Renal cortical epithelial cell (primary cell): ENCODE measurements around the gene TTR. TPM values are rescaled to one million over a fixed set of nuclear protein-coding genes. Genes with fewer than 3 reads are reported as not detected.
A peak's percentile ranks its signal among the peaks of the same experiment; 100 is the strongest.

Source experiments
- DNase-seq: peaks from one replicate; pipeline ENCODE4 v3.0.0-alpha.2; 2011; ENCODE audit warnings: low read depth
- total RNA-seq: library from RNA; depleted of rRNA; stranded (reverse); fragments of >200 nt; gene quantifications from 2 replicates; pipeline ENCODE4 v1.2.3, GENCODE V29; 2014

Gene TTR
- total RNA-seq, 1 donor from 2014 or later = not detected

DNA sequence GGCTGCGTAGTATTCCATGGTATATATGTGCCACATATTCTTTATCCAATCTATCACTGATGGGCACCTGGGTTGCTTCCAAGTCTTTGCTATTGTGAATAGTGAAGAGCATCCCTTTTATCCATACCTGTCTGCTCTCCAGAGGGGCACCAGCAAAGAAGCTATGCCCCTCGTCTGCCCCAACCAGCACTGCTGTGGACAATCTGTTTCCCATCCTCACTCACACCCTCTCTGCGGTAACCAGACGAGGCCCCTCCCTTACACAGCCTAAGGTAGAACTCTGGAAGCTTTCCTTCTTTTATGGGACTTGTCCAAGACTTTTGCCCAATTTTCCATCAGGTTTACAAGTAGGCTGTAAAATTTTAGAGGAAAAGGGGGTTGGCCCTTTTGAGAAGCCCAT, 24.9 kb downstream of the TTR start:
- no peak for DNase-seq

- DNase-seq = peak; percentile 15
Observed at GRCh38 chr18:31617031-31617717, 25.5 kb downstream of the TTR start.

DNA sequence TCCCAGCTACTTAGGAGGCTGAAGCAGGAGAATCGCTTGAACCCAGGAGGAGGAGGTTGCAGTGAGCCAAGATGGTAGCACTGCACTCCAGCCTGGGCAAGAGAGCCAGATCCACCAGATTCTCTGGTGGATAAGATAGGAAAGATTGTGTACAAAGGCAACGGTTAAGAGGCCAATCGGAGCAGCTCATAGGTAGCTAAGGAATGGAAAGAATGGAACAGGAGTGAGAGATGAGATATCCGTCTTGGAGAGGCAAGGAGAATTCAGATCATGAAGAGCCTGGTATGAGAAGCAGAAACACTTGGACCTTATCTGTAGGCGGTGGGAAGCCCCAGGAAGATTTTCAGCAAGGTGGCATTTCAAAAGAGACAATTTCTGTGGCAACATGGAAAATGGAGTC, 27.1 kb downstream of the TTR start:
- no peak for DNase-seq

- DNase-seq = no peak
Observed at GRCh38 chr18:31619291-31619690, 27.6 kb downstream of the TTR start.

DNA sequence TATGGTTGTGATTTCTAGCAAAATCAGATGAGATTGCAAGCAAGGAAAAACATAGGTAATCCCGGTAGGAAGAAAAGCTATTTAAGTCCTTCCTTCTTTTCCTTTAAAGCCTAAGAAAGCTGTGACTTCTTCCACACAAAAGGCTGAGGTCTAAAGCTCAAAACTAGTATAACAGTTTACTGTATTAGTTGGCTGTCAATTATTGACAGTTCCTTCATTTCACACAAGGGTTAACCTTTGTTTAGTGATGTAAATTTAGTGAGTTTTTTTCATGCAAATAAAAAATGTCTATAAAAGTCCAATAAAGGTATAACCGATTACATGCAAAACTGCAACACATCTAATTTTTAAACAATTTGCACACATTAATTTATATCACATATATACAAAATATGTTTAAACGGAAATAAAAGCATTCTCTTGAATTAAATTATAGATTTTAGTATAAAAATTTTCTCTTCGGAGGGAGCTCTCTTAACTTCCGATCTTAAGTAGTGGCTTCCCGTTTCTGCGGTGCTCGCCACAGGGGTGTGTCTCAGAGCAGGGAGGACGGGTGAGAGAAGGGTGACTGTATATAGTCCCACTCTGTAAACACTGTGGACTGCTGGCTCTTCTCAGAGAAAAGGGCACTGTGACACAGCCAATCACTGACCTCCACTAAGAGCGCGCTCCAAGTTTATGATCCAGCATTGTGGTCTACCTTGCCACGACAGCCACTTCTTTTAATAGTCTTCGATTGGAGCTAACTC, 33.4 kb downstream of the TTR start:
- DNase-seq = no peak

GRCh38 chr18:31626409-31626808, 34.7 kb downstream of the TTR start:
- DNase-seq = no peak

- DNase-seq = no peak
Observed at GRCh38 chr18:31630549-31630948, 38.9 kb downstream of the TTR start.

- DNase-seq = no peak
Observed at GRCh38 chr18:31631526-31631925, 39.8 kb downstream of the TTR start.

GRCh38 chr18:31632356-31632755, 40.7 kb downstream of the TTR start:
- no peak for DNase-seq

GRCh38 chr18:31633392-31634330, 42.0 kb downstream of the TTR start:
- DNase-seq = no peak

- DNase-seq = no peak
Observed at GRCh38 chr18:31634331-31634713, 42.6 kb downstream of the TTR start.

DNA sequence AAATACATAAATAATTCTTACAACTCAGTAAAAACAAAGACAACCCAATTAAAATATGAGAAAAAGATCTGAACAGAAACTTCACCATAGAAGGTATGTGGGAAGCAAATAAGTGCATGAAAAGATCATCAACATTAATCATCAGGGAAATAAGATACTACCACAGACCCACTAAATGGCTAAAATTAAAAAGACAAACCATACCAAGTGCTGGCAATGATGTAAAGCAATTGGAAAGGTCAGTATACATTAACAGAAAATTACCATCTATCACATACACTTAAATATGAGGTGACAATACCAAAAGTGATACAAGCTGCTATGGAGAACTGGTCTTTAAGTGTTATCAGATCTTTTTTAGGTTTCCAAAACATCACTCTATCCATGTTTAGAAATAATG, 44.7 kb downstream of the TTR start:
- DNase-seq = no peak

DNA sequence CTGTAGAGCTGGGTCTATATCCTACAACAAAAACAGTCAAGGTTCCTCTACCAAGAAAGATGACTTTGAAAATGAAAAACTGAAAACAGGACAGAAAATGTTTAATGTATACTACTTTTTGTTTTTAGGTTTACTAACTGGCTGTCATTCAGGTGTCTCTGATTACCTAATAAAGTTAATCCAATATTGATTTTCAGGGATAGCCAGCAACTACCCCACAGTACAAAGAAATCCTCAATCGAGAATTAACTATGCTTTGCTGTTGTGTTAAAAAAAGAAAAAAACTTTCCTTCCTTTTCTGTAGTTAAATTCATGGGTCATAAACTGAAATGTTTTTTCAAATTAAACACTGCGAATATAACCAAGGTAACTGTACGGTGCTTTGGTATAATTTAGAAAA, 45.8 kb downstream of the TTR start:
- DNase-seq = no peak

DNA sequence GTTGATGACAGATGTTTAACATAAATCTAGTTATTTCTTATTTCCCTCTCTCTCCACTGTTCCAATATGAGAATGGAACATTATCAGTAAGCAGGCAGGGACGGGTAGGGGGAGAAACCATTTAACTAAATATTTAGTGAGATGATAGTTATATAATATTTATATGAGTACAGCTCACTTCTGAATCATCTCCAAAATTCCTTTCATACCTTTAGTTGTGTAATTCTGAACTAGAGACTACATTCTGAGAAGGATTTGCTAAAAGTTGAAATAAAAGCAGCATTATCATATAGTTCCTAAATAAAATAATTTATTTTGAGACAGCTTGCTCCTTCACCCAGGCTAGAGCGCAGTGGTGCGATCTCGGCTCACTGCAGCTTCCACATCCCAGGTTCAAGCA, 51.3 kb downstream of the TTR start:
- DNase-seq = no peak

GRCh38 chr18:31645411-31645810, 53.7 kb downstream of the TTR start:
- no peak for DNase-seq

- DNase-seq = no peak
Observed at GRCh38 chr18:31646332-31647126, 54.9 kb downstream of the TTR start.

DNA sequence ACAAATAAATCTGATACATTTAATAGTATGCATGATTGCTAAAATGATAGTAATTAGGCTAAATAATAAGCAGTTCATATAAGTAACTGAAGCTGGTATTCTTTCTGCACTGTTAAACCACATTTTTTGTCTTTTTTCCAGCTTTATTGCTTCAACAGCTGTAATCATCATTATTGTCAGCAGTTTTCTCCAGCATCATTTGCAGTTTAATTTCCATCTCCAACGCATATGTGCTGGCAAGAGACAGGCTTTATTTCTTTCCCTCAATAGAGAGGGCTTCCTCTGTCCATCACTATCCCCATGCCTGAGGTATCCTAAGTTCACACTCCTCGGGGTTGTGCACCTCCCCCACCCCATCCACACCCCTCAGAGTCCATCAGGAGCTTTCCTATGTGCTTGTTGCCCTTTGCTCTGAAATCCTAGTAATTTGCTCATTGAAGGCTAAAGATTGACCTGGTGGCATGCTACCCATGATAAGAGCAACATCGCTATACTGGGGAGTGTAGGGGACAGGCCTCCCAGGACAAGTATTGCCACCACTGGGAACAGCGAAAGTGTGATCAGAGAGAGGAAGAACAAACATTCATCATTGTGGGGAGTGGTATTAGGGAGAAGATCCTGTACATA, 55.6 kb downstream of the TTR start:
- no peak for DNase-seq
